ENCODE results near the gene HHEX. TPM values are rescaled to one million over a fixed set of nuclear protein-coding genes. Genes with fewer than 3 reads are reported as not detected.
"Not testable (repeated sequence)": the region's sequence is repeated elsewhere in the genome, so short reads cannot be mapped to it uniquely, and the experiment has no call there.

Gene HHEX
- total RNA-seq, 1 donor from 2014 or later = not detected

DNA sequence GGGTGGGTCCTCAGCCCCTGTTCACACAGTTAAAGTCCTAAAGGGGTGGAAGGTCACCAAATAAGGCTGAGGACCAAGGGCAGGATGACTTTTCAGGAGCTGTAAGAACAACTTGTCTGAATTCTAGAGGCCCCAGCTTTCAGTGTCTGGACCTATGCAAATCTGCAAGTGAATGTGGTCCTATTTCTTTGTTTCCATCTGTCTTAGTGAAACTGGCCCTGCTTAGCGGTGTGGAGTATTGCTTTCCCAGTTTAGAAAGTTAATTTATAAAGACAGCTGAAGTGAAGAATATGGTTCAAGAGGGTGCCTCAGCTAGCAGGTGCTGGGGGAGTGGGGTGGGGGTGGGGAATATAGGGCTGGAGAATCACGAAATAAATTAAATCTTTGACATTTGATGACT, 40.1 kb downstream of the HHEX start:
- H3K4me3 Mint-ChIP-seq = no peak overlapping the region
- H3K4me1 Mint-ChIP-seq = no peaks in the 10 kb centered on the region
- peaks cover 3% of the 10 kb centered on the region for H3K9me3 Mint-ChIP-seq
- no peaks in the 10 kb centered on the region for H3K36me3 Mint-ChIP-seq (ENCODE audit: low read depth)
- peaks cover 13% of the 10 kb centered on the region for H3K27me3 Mint-ChIP-seq (ENCODE audit: low read depth)
- no peak for DNase-seq (ENCODE audit: low read depth, low spot score)
- no peak overlapping the region for H3K27ac Mint-ChIP-seq (ENCODE audit: unreplicated experiment)
- TF ChIP-seq, protein P1, sequence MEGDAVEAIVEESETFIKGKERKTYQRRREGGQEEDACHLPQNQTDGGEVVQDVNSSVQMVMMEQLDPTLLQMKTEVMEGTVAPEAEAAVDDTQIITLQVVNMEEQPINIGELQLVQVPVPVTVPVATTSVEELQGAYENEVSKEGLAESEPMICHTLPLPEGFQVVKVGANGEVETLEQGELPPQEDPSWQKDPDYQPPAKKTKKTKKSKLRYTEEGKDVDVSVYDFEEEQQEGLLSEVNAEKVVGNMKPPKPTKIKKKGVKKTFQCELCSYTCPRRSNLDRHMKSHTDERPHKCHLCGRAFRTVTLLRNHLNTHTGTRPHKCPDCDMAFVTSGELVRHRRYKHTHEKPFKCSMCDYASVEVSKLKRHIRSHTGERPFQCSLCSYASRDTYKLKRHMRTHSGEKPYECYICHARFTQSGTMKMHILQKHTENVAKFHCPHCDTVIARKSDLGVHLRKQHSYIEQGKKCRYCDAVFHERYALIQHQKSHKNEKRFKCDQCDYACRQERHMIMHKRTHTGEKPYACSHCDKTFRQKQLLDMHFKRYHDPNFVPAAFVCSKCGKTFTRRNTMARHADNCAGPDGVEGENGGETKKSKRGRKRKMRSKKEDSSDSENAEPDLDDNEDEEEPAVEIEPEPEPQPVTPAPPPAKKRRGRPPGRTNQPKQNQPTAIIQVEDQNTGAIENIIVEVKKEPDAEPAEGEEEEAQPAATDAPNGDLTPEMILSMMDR (conservative IDR thresholded peaks at IDR 0.05) = no peak

DNA sequence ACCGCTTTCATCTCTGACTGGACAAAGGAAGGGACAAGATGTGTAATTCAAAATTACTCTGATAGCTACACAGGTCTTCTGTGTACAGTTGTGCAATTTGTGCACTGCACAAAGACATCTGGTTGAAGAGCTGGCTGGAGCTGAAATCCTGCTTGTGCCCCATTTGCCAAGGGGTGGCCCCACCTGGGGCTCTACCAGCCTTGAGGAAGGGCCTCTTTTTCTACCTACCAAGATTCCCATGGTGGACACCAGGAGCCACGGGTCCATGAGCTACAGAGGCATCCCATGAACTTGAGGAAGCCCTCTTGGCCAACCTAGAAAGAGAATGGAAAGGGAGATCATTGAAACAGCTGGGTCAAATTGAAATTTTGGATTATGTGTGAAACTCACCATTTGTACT, 43.2 kb downstream of the HHEX start:
- Mint-ChIP-seq H3K27ac (ENCODE audit: unreplicated experiment) (no peak overlapping the region), H3K9me3 (peaks cover 1% of the 10 kb centered on the region), H3K27me3 (ENCODE audit: low read depth) (peaks cover 9% of the 10 kb centered on the region), H3K4me1 (no peaks in the 10 kb centered on the region), H3K36me3 (ENCODE audit: low read depth) (no peaks in the 10 kb centered on the region), H3K4me3 (no peak overlapping the region)
- TF ChIP-seq, protein P1 (conservative IDR thresholded peaks at IDR 0.05) = no peak
- DNase-seq (ENCODE audit: low read depth, low spot score) = no peak

DNA sequence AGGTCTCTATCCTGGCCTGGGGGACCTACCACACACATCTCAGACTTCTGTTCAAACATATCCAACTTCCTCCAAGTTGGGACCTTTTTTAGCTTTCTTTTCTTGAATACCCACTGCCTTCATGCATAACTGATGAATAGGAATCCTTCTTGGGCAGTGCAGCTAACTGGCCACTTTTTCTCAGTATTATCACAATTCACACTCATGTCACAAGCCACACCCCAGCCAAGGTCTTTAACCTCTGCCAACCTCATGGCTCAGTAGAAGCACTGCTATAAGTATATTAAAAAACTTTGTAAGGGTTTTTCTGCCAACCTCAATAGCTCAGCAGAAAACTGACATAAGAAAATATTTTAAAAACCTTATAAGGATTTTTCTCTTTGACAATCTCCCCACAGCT, 44.5 kb downstream of the HHEX start:
- Mint-ChIP-seq H3K36me3 (ENCODE audit: low read depth) (no peaks in the 10 kb centered on the region), H3K27me3 (ENCODE audit: low read depth) (peaks cover 9% of the 10 kb centered on the region), H3K9me3 (no peaks in the 10 kb centered on the region), H3K27ac (ENCODE audit: unreplicated experiment) (no peak overlapping the region), H3K4me1 (no peaks in the 10 kb centered on the region), H3K4me3 (no peak overlapping the region)
- DNase-seq (ENCODE audit: low read depth, low spot score) = no peak
- TF ChIP-seq, protein P1 (conservative IDR thresholded peaks at IDR 0.05) = no peak

DNA sequence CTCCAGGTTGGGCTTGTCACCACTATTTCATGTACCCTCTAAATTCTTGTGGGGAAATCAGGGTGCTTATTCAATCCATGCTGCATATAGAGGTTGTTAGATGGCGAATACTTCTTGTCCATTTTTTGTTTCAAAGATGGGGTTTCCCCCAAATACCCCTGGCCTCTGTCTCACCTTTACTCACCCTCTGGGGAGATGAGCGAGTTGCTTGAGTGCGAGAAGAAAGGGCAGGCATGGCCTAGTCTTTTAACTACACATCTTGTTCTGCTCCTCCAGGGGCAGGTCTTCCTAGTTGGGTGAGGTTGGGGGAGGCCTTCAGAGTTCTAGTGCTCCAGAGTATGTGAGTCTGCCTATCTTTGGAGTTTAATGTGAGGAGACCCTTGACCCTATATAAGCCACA, 46.2 kb downstream of the HHEX start:
- H3K27me3 Mint-ChIP-seq (ENCODE audit: low read depth) = peaks cover 11% of the 10 kb centered on the region
- H3K4me1 Mint-ChIP-seq = no peaks in the 10 kb centered on the region
- no peak overlapping the region for H3K27ac Mint-ChIP-seq (ENCODE audit: unreplicated experiment)
- TF ChIP-seq, protein P1 (conservative IDR thresholded peaks at IDR 0.05) = no peak
- H3K9me3 Mint-ChIP-seq = no peaks in the 10 kb centered on the region
- H3K36me3 Mint-ChIP-seq (ENCODE audit: low read depth) = no peaks in the 10 kb centered on the region
- no peak overlapping the region for H3K4me3 Mint-ChIP-seq
- no peak for DNase-seq (ENCODE audit: low read depth, low spot score)

DNA sequence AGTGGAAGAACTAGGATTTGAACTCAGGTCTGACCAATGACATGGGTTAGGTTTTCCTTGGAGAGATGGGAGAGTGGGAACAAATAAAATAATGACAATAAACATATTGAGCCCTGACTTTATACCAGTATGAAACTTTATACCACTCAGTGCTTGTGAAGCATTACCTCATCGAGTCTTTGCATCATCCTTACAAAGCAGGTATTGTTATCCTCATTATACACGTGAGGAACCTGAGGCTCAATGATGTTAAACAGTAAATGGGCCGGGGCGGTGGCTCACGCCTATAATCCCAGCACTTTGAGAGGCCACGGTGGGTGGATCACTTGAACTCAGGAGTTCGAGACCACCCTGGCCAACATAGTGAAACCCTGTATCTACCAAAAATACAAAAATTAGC, 47.7 kb downstream of the HHEX start:
- Mint-ChIP-seq H3K9me3 (no peaks in the 10 kb centered on the region), H3K4me3 (no peak overlapping the region), H3K36me3 (ENCODE audit: low read depth) (no peaks in the 10 kb centered on the region), H3K4me1 (no peaks in the 10 kb centered on the region), H3K27me3 (ENCODE audit: low read depth) (peaks cover 12% of the 10 kb centered on the region), H3K27ac (ENCODE audit: unreplicated experiment) (no peak overlapping the region)
- no peak for DNase-seq (ENCODE audit: low read depth, low spot score)
- TF ChIP-seq, protein P1 (conservative IDR thresholded peaks at IDR 0.05) = no peak

DNA sequence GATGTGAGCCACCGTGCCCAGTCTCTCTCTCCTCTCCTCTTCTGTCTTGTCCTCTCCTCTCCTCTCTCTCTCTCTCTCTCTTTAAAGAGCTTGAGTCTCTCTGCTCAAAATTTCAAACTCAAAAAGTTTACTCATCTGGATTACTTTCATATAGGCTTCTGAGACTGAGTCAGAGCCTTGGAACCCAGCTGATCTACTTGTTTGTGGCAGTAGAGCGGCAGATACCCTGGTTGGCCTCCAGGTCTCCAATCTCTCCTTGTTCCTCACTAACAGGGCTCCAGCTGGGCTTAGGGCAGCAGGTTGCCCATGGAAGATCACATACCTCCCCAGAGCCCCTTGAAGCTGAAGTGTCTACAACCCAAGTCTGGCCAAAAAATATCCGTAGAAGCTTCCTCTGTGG, 51.0 kb downstream of the HHEX start:
- Mint-ChIP-seq H3K4me1 (no peaks in the 10 kb centered on the region), H3K27me3 (ENCODE audit: low read depth) (peaks cover 17% of the 10 kb centered on the region), H3K27ac (ENCODE audit: unreplicated experiment) (no peak overlapping the region), H3K4me3 (no peak overlapping the region), H3K9me3 (no peaks in the 10 kb centered on the region), H3K36me3 (ENCODE audit: low read depth) (no peaks in the 10 kb centered on the region)
- no peak for DNase-seq (ENCODE audit: low read depth, low spot score)
- TF ChIP-seq, protein P1 (conservative IDR thresholded peaks at IDR 0.05) = no peak

DNA sequence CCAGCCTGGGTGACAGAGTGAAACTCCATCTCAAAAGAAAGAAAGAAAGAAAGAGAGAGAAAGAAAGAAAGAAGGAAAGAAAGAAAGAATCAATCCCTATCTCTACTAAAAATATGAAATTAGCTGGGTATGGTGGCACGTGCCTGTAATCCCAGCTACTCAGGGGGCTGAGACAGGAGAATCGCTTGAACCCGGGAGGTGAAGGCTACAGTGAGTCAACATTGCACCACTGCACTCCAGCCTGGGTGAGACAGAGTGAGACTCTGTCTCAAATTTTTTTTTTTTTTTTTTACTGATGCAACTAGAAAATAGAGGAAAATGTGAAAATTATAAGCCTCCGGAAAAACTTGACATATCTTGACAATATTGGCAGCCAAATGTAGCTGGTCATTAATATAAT, 52.0 kb downstream of the HHEX start:
- peaks cover 17% of the 10 kb centered on the region for H3K27me3 Mint-ChIP-seq (ENCODE audit: low read depth)
- not testable (repeated sequence) for H3K4me1 Mint-ChIP-seq; DNase-seq (ENCODE audit: low read depth, low spot score); H3K9me3 Mint-ChIP-seq; H3K27ac Mint-ChIP-seq (ENCODE audit: unreplicated experiment); H3K4me3 Mint-ChIP-seq; H3K36me3 Mint-ChIP-seq (ENCODE audit: low read depth)
